ENCODE measurements around the gene KRTAP5-4.
"Not testable (repeated sequence)": the region's sequence is repeated elsewhere in the genome, so short reads cannot be mapped to it uniquely, and the experiment has no call there.

The KRTAP5-4 gene

DNA sequence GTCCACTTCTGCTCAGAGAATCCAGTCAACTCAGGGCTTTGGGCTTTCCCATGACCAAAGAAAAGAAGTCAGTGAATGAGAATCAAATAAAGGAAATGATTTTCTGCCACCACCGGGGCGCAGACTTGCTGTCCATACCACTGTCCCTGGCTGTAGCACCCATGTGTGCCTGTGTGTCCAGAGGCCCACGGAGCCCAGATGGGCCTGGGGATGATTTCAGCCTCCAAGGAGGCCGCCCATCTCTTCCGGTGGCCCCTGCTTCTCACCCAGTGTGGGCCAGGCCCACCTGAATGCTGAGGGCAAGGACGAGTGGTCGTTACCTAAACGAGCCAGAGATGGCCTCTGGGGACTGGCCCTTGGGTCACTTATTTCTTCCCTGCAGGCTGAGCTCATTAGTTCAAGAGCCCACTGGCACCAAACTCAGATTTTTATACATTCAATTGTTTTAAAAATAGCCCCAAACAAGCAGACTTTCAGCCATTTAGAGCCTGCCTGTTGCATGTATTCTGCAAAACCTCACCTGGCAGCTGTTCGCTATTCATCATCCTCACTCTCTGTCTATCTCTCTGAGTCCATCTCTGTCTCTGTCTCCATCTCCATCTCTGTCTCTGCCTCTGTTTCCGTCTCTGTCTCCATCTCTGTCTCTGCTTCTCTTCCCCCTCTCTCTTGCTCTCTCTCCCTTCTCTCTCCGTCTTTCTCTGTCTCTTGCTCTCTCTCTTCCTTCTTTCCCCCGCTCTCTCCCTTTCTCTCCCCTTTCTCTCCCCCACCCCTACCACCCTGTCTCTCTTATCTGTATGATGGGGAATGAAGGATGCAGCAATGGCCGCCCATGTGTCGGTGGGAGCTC, 31.8 kb upstream of the KRTAP5-4 start:
- no peak for DNase-seq

- DNase-seq: peak in 50 of 51 donors; percentile 12 to 83 (median 65)
These were observed 31.0 kb upstream of the KRTAP5-4 start for GRCh38 chr11:1652771-1653540.

DNA sequence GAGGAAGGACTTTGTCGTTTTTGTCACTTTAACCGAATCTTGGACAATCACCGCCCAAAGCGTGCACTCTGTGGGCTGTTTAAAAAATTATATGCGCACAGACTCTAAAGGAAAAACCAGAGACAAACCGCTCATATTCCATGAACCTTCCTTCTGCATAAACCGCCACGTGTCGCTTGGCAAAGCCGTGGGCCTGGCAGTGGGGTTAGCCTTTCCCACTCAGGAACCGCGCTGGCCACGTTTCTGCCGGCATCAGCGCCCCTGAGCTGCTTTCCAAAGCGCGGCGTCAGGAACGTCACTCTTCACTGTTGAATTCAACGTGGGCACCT, 30.5 kb upstream of the KRTAP5-4 start:
- peak in 1 of 51 donors; percentile 53 for DNase-seq

GRCh38 chr11:1652026-1652425, 30.1 kb upstream of the KRTAP5-4 start:
- DNase-seq: no peak

DNA sequence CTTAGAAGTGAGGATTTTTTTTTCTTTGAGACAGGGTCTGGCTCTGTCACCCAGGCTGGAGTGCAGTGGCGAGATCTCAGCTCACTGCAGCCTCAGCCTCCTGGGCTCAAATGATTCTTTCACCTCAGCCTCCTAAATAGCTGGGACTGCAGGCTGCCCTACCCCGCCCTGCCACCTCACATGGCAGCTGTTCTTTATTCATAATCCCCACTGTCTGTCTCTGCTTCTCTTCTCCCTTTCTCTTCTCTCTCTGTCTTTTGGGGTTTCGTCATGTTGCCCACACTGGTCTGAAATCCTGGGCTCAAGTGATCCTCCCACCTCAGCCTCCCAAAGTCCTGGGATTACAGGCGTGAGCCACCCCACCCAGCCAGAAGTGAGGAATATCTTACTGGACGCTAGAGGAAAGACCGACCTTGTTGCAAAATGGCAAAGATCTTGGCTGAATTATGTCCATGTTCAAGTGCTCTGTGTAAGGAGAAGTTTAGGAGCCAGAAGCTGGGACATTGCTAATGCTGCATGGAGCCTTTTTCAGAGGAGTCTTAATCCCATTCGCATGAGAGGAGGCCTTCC, 29.6 kb upstream of the KRTAP5-4 start:
- DNase-seq: no peak

GRCh38 chr11:1650918-1651262, 29.0 kb upstream of the KRTAP5-4 start:
- DNase-seq: no peak

GRCh38 chr11:1650034-1650917, 28.3 kb upstream of the KRTAP5-4 start:
- DNase-seq: no peak

GRCh38 chr11:1648653-1649420, 26.9 kb upstream of the KRTAP5-4 start:
- DNase-seq: no peak

GRCh38 chr11:1647901-1648652, 26.1 kb upstream of the KRTAP5-4 start:
- no peak for DNase-seq

DNA sequence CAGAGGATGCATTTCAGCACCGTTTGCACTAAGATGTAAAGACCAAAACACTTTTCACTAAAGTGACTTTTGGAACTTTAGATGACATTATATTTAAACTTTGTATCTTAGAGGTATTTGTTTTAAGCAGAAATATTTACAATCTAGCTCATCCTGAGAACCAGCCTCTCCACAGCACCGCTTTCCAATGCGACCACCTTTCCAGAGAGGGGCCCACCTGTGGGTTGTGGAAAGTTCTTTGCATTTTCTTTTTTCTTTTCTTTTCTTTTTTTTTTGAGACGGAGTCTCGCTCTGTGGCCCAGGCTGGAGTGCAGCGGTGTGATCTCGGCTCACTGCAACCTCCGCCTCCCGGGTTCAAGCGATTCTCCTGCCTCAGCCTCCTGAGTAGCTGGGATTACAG, 24.6 kb upstream of the KRTAP5-4 start:
- DNase-seq: not testable (repeated sequence)

GRCh38 chr11:1645357-1645821, 23.5 kb upstream of the KRTAP5-4 start:
- no peak for DNase-seq

DNA sequence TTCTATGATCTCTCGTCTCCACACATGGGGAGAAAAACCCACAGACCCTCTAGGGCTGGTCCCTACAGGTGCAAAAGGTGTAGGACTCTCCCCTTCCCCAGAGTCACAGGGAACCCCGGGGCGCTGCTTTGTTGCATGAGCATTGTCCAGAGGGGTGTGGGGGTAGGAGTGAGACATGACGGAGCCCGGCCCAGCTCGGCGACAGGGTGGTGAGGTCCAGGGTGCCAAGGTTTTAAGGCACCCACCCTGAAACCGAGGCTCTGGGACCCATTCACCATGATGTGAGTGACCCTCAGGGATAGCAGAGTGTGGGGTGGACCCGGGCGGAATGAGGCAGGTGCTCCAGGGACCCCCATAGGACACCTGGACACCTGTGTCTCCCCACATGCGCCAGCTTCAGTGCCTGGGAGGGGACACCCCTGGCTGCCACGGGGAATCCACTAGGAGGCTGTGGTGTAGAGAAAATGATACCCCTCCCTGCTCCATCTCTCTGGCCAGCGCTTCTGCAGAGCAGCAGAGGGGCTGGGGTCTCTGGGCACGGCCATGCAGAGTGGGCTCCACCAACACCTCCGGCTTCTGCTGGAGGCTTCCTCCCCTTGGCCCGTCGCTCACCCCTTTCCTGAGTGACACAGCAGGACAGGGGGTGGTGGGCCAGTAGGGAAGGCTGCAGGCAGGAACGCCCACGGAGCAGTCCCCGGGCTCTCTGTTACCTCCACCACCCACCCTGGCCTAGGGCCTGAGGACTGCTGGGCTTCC, 22.8 kb upstream of the KRTAP5-4 start:
- no peak for DNase-seq

DNA sequence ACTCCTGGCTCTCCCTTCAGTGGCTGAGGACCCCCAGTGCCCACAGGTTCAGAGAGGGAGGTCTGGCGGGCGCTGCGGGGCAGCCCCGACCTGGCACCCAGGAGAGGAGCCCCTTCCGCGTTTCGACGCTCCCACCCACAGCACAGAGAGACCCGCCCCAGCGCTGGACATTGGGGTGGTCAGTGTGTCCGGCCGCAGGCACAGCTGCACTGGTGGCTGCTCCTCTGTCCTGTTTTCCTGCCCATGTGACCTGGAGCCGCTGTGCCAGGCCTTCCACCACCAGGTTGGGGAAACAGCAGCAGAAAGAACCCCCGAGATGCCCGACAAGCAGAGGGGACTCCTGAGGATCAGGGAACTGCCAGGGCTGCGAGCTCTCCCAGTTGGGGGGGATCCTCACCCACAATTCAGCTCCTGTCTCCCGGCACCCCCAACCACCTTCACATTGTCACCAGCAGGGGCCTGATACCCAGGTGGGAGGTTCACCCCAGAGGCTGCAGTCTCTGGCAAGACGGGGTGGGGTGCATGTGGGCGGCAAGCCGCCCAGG, 21.3 kb upstream of the KRTAP5-4 start:
- no peak for DNase-seq

GRCh38 chr11:1642288-1643145, 20.6 kb upstream of the KRTAP5-4 start:
- DNase-seq: no peak

DNA sequence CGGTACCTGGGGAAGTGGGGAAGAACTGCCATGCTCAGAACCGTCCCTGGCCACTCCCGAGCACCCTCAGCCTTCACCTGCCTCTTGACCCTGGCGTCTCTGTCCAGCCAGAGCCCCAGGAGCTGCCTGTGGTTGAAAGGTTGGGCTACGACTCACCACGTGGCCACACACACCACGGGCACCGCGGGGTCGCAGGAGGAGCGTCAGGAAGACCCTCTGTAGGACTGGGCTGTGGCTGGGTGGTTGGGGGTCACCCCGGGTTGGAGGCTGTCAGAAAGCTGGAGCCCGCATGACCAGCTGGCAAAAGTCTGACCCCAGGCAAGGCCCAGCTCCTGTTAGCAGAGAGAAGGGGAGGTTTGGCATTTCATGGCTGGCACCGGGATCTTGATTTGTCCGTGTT, 19.2 kb upstream of the KRTAP5-4 start:
- DNase-seq: no peak

DNA sequence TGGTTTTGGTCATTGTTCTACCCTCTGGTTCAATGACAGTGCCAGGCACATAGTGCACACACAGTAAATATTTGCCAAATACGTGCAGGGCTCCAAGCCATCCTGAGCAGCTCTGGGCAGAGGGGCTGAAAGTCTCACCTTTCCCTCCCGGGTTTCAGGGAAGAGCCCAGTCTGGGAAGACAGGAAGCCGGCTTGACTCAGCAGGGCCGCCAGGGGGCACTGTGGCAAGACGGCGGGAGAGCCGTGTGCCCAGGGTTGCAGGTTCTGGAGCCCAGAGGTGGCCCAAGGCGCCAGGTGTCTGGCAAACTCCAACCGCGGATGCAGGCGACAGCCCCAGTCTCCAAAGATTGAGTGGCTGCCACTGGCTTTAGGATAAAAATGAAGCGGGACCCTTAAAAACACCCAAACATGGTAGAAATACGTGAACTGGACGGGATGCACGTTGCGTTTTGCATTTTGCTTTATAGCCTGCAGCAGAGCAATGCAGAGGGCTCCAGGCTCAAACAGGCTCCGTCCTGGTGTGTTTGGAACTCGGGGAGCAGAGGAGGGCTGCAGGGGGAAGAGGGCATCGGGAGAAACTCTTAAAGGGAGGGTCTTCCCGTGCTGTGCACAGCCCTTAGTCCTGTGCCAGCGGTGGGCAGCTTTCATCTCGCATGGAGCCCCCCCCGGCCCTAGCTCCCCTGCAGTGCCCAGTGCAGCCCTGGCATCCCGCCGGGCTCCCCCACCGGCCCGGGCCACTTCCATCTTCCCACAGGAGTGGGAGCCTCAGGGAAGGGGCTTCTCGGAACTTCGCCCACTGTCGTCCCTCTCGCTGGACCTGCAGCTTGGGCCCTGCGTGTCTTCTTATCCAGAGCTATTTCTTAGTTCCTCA, 18.4 kb upstream of the KRTAP5-4 start:
- peak in 8 of 51 donors; percentile 2 to 37 (median 10) for DNase-seq

GRCh38 chr11:1639666-1640065, 17.7 kb upstream of the KRTAP5-4 start:
- no peak for DNase-seq

All from hypothalamus (tissue), 51 donors.